Vagina (tissue), 2 donors: ENCODE data around the gene PIWIL4. TPM values are rescaled to one million over a fixed set of nuclear protein-coding genes. Genes with fewer than 3 reads are reported as not detected.

Source experiments
- DNase-seq, 2 donors: peaks; one replicate each; pipeline ENCODE4 v3.0.0-alpha.2; 2017; ENCODE audit errors: extremely low spot score in 2 of 2
- H3K27ac ChIP-seq: fragments of 200-600 bp; sonication (generic); one replicate; pipeline ENCODE4 v1.5.1; 2019
- H3K27me3 ChIP-seq: fragments of 200-600 bp; sonication (generic); one replicate; pipeline ENCODE4 v1.5.1; 2019
- H3K36me3 ChIP-seq, 2 donors: fragments of 200-600 bp; sonication (generic); one replicate each; pipeline ENCODE4 v1.5.1; 2017 to 2019
- H3K4me1 ChIP-seq: fragments of 200-600 bp; sonication (generic); one replicate; pipeline ENCODE4 v1.5.1; 2019
- H3K4me3 ChIP-seq, 2 donors: fragments of 200-600 bp; sonication (generic); 1 replicate in 1 of 2; 2 replicates in 1 of 2; pipeline ENCODE4 v1.5.1; 2016 to 2019
- H3K9me3 ChIP-seq: fragments of 200-600 bp; sonication (generic); one replicate; pipeline ENCODE4 v1.5.1; 2019
- POLR2A ChIP-seq, 2 donors: fragments of 450-650 bp; IDR thresholded peaks; one replicate each; pipeline ENCODE4 v1.6.1; 2017; ENCODE audit warnings: antibody characterized with exemption in 2 of 2, mild to moderate bottlenecking in 2 of 2, moderate library complexity in 2 of 2
- POLR2AphosphoS5 ChIP-seq, 2 donors: sonication (generic); formaldehyde crosslinking; IDR thresholded peaks; one replicate each; pipeline ENCODE4 v1.9.0; 2017; ENCODE audit warnings: antibody characterized with exemption in 2 of 2, mild to moderate bottlenecking in 2 of 2, low read depth in 1 of 2; ENCODE audit not compliant: insufficient read depth in 1 of 2
- intact Hi-C: fragments of 100-400 bp; cut with DNase I; formaldehyde crosslinking; loops from one replicate; pipeline ENCODE4 v1.15.1; 2023
- total RNA-seq: library from RNA; depleted of rRNA; stranded (reverse); fragments of >200 nt; gene quantifications from one replicate; pipeline ENCODE4 v1.2.3, GENCODE V29; 2016
- TF ChIP-seq, protein P1 (sequence below), 3 experiments: fragments of 450-650 bp in 2 of 3; fragments of 200-600 bp in 1 of 3; sonication (generic) in 1 of 3; IDR thresholded peaks; one replicate each; pipeline ENCODE4 v1.5.1; 2017 to 2019; ENCODE audit warnings: antibody characterized with exemption in 3 of 3, mild to moderate bottlenecking in 2 of 3, moderate library complexity in 2 of 3

Gene PIWIL4
- total RNA-seq, 1 donor from 2014 or later: 3.2 TPM

DNA sequence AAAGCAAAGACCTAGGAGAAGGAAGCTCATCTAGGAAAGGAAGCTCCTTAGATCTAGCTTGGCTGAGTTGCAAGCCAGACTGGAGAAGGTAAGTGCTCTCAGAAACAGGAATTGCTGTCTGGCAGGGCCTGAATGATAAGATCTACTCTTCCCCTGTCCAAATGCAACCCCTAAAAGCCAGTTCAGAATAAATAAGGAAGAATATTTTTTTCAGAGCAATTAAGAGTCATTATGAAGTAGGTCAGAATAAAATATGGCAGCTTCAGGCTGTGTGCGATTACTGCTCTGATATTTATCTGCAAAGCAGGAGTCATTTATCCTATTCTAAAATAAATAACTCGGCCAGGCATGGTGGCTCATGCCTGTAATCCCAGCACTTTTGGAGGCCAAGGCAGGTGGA is 82.1 kb downstream of the PIWIL4 start:
- TF ChIP-seq, protein P1, sequence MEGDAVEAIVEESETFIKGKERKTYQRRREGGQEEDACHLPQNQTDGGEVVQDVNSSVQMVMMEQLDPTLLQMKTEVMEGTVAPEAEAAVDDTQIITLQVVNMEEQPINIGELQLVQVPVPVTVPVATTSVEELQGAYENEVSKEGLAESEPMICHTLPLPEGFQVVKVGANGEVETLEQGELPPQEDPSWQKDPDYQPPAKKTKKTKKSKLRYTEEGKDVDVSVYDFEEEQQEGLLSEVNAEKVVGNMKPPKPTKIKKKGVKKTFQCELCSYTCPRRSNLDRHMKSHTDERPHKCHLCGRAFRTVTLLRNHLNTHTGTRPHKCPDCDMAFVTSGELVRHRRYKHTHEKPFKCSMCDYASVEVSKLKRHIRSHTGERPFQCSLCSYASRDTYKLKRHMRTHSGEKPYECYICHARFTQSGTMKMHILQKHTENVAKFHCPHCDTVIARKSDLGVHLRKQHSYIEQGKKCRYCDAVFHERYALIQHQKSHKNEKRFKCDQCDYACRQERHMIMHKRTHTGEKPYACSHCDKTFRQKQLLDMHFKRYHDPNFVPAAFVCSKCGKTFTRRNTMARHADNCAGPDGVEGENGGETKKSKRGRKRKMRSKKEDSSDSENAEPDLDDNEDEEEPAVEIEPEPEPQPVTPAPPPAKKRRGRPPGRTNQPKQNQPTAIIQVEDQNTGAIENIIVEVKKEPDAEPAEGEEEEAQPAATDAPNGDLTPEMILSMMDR (IDR thresholded peaks at IDR 0.05): no peak
- TF ChIP-seq POLR2A (IDR thresholded peaks at IDR 0.05) (no peak), POLR2AphosphoS5 (IDR thresholded peaks at IDR 0.05; ENCODE audit: insufficient read depth in 1 of 2, low read depth in 1 of 2) (no peak)
- H3K9me3 ChIP-seq: no peaks in the 10 kb centered on the region
- no peak for DNase-seq
- intact Hi-C loops: no loop called here
- no peak overlapping the region for H3K4me3 ChIP-seq
- no peaks in the 10 kb centered on the region for H3K27me3 ChIP-seq
- H3K4me1 ChIP-seq: no peaks in the 10 kb centered on the region
- no peaks in the 10 kb centered on the region for H3K36me3 ChIP-seq
- H3K27ac ChIP-seq: no peak overlapping the region

DNA sequence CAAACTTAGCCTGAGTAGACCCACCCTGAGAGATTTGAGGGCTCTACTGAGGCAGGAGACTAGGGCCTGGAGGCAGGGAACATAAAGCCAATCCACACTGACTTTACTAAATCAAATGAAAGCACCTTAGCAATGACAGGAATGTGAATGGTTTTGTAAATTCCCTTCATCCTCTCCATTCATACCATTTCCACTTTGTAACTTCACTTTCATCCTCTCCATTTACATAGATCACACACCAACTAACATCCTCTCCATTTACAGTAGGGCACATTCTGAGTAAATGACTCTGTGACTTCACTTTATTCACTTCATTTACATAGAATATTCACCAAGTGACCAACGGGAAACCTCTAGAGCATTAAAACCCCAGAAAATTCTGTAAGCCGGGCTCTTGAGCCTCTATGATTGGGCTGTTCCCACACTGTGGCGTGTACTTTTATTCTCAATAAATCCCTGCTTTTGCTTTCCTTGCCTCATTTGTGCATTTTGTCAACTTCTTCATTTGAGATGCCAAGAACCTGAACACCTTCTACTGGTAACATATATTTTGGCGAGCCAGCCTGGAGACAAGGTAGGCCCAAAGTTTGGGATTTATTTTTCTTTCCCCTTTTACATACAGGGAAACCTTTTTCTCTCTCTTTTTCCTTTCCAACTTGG is 82.9 kb downstream of the PIWIL4 start:
- no peak for DNase-seq
- no peak overlapping the region for H3K4me3 ChIP-seq
- intact Hi-C loops: no loop called here
- no peaks in the 10 kb centered on the region for H3K4me1 ChIP-seq
- no peaks in the 10 kb centered on the region for H3K27me3 ChIP-seq
- H3K36me3 ChIP-seq: no peaks in the 10 kb centered on the region
- no peak overlapping the region for H3K27ac ChIP-seq
- TF ChIP-seq POLR2A (IDR thresholded peaks at IDR 0.05): no peak
- TF ChIP-seq, protein P1 (IDR thresholded peaks at IDR 0.05): no peak
- no peak for TF ChIP-seq POLR2AphosphoS5 (IDR thresholded peaks at IDR 0.05; ENCODE audit: insufficient read depth in 1 of 2, low read depth in 1 of 2)
- no peaks in the 10 kb centered on the region for H3K9me3 ChIP-seq

DNA sequence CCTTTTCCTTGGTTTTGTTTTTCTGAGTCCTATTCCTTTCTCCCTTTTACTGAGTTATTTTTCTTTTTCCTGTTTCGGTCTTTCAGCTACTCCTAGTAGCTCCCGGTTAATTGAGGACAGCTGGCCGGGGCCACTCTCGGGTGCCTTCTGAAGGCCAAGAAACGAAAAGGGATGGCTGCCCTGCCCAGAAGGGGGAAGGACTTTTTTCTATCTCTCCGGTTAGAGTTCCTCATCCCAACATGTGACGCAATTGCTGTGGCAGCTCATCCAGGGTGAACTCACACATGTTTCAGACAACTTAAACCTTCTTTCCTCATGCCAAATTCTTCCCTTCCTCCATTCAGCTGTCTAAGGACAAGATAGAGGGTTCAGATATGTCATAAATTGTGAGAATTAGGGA is 83.6 kb downstream of the PIWIL4 start:
- H3K27me3 ChIP-seq: no peaks in the 10 kb centered on the region
- no peaks in the 10 kb centered on the region for H3K36me3 ChIP-seq
- peak in 1 of 2 donors; percentile 86 for DNase-seq
- H3K4me1 ChIP-seq: no peaks in the 10 kb centered on the region
- no peaks in the 10 kb centered on the region for H3K9me3 ChIP-seq
- intact Hi-C loops: no loop called here
- H3K27ac ChIP-seq: no peak overlapping the region
- H3K4me3 ChIP-seq: no peak overlapping the region
- TF ChIP-seq POLR2AphosphoS5 (IDR thresholded peaks at IDR 0.05; ENCODE audit: insufficient read depth in 1 of 2, low read depth in 1 of 2) (no peak), POLR2A (IDR thresholded peaks at IDR 0.05) (no peak)
- TF ChIP-seq, protein P1 (IDR thresholded peaks at IDR 0.05): no peak

DNA sequence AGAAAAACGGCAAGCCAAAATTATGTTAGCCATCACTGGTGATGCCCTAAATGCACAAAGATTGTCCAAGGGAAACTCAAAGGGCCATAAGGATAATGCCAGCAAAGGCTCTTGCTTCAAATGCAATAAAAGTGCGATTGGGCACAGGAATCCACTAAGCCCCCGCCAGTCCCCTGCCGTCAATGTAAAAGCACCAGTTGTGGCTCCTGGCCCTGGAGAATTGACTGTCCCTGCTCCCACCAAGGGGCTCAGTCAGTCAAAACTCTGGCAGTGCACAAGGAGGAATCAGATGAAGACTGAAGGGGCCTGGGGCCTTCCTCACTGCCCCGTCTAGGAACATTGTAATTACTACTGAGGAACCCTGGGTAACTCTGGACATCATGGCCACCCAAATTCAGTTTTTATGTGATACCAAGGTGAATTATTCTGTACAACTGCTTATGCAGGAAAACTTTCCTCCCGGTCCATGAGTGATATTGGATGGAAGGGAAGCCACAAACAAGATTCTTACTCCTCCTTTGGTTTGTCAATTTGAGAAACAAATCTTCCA is 85.6 kb downstream of the PIWIL4 start:
- TF ChIP-seq POLR2A (IDR thresholded peaks at IDR 0.05): no peak
- no peak for TF ChIP-seq POLR2AphosphoS5 (IDR thresholded peaks at IDR 0.05; ENCODE audit: insufficient read depth in 1 of 2, low read depth in 1 of 2)
- TF ChIP-seq, protein P1 (IDR thresholded peaks at IDR 0.05): no peak
- intact Hi-C loops: no loop called here
- no peaks in the 10 kb centered on the region for H3K36me3 ChIP-seq
- no peaks in the 10 kb centered on the region for H3K4me1 ChIP-seq
- no peaks in the 10 kb centered on the region for H3K9me3 ChIP-seq
- H3K27me3 ChIP-seq: no peaks in the 10 kb centered on the region
- H3K4me3 ChIP-seq: no peak overlapping the region
- DNase-seq: peak in 1 of 2 donors; percentile 44
- H3K27ac ChIP-seq: no peak overlapping the region

DNA sequence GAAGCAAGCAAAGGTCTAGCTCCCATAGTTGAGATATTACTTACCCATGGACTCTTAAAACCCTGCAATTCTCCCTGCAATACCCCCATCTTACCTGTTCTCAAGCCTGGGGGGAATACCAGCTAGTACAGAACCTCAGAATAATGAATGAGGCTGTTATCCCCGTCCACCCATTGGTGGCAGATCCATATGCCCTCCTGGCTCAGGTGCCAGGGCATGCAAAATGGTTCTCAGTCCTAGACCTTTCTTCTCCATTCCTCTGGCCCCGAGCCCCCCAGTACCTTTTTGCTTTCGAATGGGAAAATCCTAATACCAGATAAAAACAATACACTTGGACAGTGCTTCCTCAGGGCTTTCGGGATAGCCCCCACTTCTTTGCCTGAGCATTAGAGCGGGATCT is 86.4 kb downstream of the PIWIL4 start:
- Histone ChIP-seq H3K27me3 (no peaks in the 10 kb centered on the region), H3K4me3 (no peak overlapping the region), H3K27ac (no peak overlapping the region), H3K4me1 (no peaks in the 10 kb centered on the region), H3K36me3 (no peaks in the 10 kb centered on the region), H3K9me3 (no peaks in the 10 kb centered on the region)
- no peak for TF ChIP-seq POLR2A (IDR thresholded peaks at IDR 0.05)
- TF ChIP-seq POLR2AphosphoS5 (IDR thresholded peaks at IDR 0.05; ENCODE audit: insufficient read depth in 1 of 2, low read depth in 1 of 2): no peak
- TF ChIP-seq, protein P1 (IDR thresholded peaks at IDR 0.05): no peak
- no peak for DNase-seq
- intact Hi-C loops: no loop called here
